HEK293T (cell line): Measurements from ENCODE around the gene MRPL9.

ENCODE experiments used
- ELF4 ChIP-seq: fragments of 450-650 bp; IDR thresholded peaks from 2 replicates; pipeline ENCODE4 v1.6.1; 2017; ENCODE audit warnings: antibody characterized with exemption
- FOXA1 ChIP-seq: fragments of 450-650 bp; IDR thresholded peaks from 2 replicates; pipeline ENCODE4 v1.6.1; 2016; ENCODE audit warnings: mild to moderate bottlenecking
- FOXK2 ChIP-seq: fragments of 450-650 bp; IDR thresholded peaks from 2 replicates; pipeline ENCODE4 v1.6.1; 2016; ENCODE audit warnings: mild to moderate bottlenecking
- HDGF ChIP-seq: fragments of 450-650 bp; IDR thresholded peaks from 2 replicates; pipeline ENCODE4 v1.6.1; 2017; ENCODE audit warnings: antibody characterized with exemption, borderline replicate concordance
- LEF1 ChIP-seq: fragments of 450-650 bp; IDR thresholded peaks from 2 replicates; pipeline ENCODE4 v1.6.1; 2017; ENCODE audit warnings: mild to moderate bottlenecking, borderline replicate concordance
- NFRKB ChIP-seq: fragments of 450-650 bp; IDR thresholded peaks from 2 replicates; pipeline ENCODE4 v1.6.1; 2016; ENCODE audit warnings: mild to moderate bottlenecking, moderate library complexity
- PKNOX1 ChIP-seq: fragments of 450-650 bp; IDR thresholded peaks from 2 replicates; pipeline ENCODE4 v1.6.1; 2016
- SP1 ChIP-seq: fragments of 450-650 bp; IDR thresholded peaks from 2 replicates; pipeline ENCODE4 v1.6.1; 2017
- SUZ12 ChIP-seq: fragments of 450-650 bp; IDR thresholded peaks from 2 replicates; pipeline ENCODE4 v1.6.1; 2016; ENCODE audit warnings: mild to moderate bottlenecking
- TARDBP ChIP-seq: fragments of 450-650 bp; IDR thresholded peaks from 2 replicates; pipeline ENCODE4 v1.6.1; 2016
- ZNF384 ChIP-seq: fragments of 450-650 bp; IDR thresholded peaks from 2 replicates; pipeline ENCODE4 v1.6.1; 2016

- TF ChIP-seq NFRKB (no peak), FOXK2 (no peak), TARDBP (no peak), PKNOX1 (no peak), LEF1 (no peak), HDGF (no peak), ELF4 (no peak), SP1 (no peak), ZNF384 (no peak), SUZ12 (no peak), FOXA1 (no peak)
These were observed 41.3 kb downstream of the MRPL9 start for GRCh38 chr1:151721788-151722510.
